HepG2 (cell line): Measurements from ENCODE around the gene ZNF584. TPM values are rescaled to one million over a fixed set of nuclear protein-coding genes. Genes with fewer than 3 reads are reported as not detected.

ENCODE experiments used
- KDM3A ChIP-seq: IDR thresholded peaks from 2 replicates; pipeline ENCODE4 v1.6.1; 2018; ENCODE audit warnings: low read depth, missing compliant biosample characterization
- MLX ChIP-seq: IDR thresholded peaks from 2 replicates; pipeline ENCODE4 v1.6.1; 2016
- POLR2AphosphoS5 ChIP-seq: IDR thresholded peaks from 2 replicates; pipeline ENCODE4 v1.6.1; 2012; ENCODE audit warnings: low read depth, low read length
- SMARCE1 ChIP-seq: fragments of 450-650 bp; IDR thresholded peaks from 2 replicates; pipeline ENCODE4 v1.6.1; 2017; ENCODE audit warnings: borderline replicate concordance
- SUZ12 ChIP-seq: fragments of 150-350 bp; IDR thresholded peaks from 2 replicates; pipeline ENCODE4 v1.6.1; 2014; ENCODE audit warnings: low read depth, low read length
- TFE3 ChIP-seq: IDR thresholded peaks from 2 replicates; pipeline ENCODE4 v1.6.1; 2016
- ZNF609 ChIP-seq: sonication (generic); formaldehyde crosslinking; IDR thresholded peaks from 2 replicates; pipeline ENCODE4 v1.4.0; 2020; ENCODE audit warnings: mild to moderate bottlenecking, missing genetic modification reagents, borderline replicate concordance
- ZNF687 ChIP-seq: sonication (generic); formaldehyde crosslinking; IDR thresholded peaks from 2 replicates; pipeline ENCODE4 v1.5.1; 2020; ENCODE audit warnings: mild to moderate bottlenecking, missing genetic modification reagents, moderate library complexity
- ZNF768 ChIP-seq: sonication (generic); formaldehyde crosslinking; IDR thresholded peaks from 2 replicates; pipeline ENCODE4 v1.4.0; 2020; ENCODE audit warnings: missing genetic modification reagents
- polyA plus RNA-seq, 8 experiments: library from polyadenylated mRNA; depleted of rRNA in 3 of 8; stranded (reverse) in 7 of 8; unstranded in 1 of 8; fragments of >200 nt; fragmentation: Illumina TruSeq in 4 of 8; extraction: Trizol in 4 of 8; gene quantifications; 2 replicates each; pipeline versions ENCODE4 v1.2.1 to v1.2.3, GENCODE V29; 2011 to 2016; ENCODE audit warnings: low read depth in 4 of 8, missing spikeins in 1 of 8, mixed read lengths in 1 of 8; ENCODE audit not compliant: insufficient read depth in 1 of 8
- total RNA-seq, 5 experiments: library from RNA; depleted of rRNA; stranded (reverse); fragments of >200 nt; fragmentation: Illumina TruSeq; extraction: Trizol; gene quantifications; 2 replicates each; pipeline ENCODE4 v1.2.3, GENCODE V29; 2016; ENCODE audit warnings: low read depth in 1 of 5

Gene ZNF584
- total and polyA plus RNA-seq, 2 of the 13 experiments (the other 11 are each of a cell fraction or from before 2014, with no cell fraction given), result 2.4 to 7.0 TPM

- TF ChIP-seq ZNF609 (no peak), TFE3 (CRISPR knock-in tag) (no peak; the same call in 1 of the 2 replicates), SUZ12 (no peak), SMARCE1 (no peak), ZNF687 (CRISPR knock-in tag) (peak; percentile 90), ZNF768 (CRISPR knock-in tag) (peak; percentile 56; the same call in 1 of the 2 replicates), POLR2AphosphoS5 (peak; percentile 74), MLX (CRISPR knock-in tag) (peak; percentile 8; the same call in 1 of the 2 replicates), KDM3A (CRISPR knock-in tag) (0 out of 2 replicates have a peak, but pooled peaks have one; percentile 9)
These were observed 7.3 kb upstream of the ZNF584 start (continued) for GRCh38 chr19:58400916-58401839.
